ENCODE data around the gene RAD51B. TPM values are rescaled to one million over a fixed set of nuclear protein-coding genes. Genes with fewer than 3 reads are reported as not detected.

The RAD51B gene
- total and polyA plus RNA-seq, 2 donors (not counting 1 experiment from before 2014, with no cell fraction given) = 4.6 to 16.3 TPM

DNA sequence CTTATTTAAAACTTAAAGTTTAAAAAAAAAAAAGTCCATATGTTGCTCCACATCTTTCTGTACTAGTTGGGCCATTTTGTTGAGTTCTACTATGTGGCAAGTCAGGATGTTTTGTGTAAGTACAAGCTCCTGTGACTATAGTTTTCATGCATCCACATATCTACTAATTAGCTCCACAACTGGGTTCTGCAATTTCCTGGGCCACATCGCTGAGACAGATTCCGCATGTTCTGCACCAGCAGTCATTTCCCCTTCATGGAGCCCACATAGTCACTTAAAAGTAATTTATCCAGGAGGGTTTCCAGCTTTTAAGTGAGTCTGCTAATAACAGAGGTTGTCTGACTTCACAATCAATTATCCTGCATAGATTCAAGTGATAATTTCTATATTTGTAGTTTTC is 511.8 kb downstream of the RAD51B start:
- Histone ChIP-seq H3K4me2 (ENCODE audit: extremely low read depth, insufficient read depth, low read length) (no peak overlapping the region), H3K79me2 (ENCODE audit: control insufficient read depth, insufficient read depth, low read length) (no peaks in the 10 kb centered on the region), H3K4me3 (replicated peaks in 1 of 4; ENCODE audit: control extremely low read depth in 1 of 4, insufficient read depth in 1 of 4, low read depth in 3 of 4, low read length in 4 of 4) (no peak overlapping the region), H4K20me1 (ENCODE audit: control insufficient read depth, extremely low read depth, insufficient read depth, low read length) (no peaks in the 10 kb centered on the region), H3K4me1 (ENCODE audit: control insufficient read depth, extremely low read depth, insufficient read depth, low read length) (no peaks in the 10 kb centered on the region), H3K27ac (ENCODE audit: insufficient read depth, low read length) (no peak overlapping the region), H2AFZ (ENCODE audit: low read length) (no peak overlapping the region), H3K27me3 (ENCODE audit: control insufficient read depth, insufficient read depth, low read length) (no peaks in the 10 kb centered on the region), H3K9me3 (ENCODE audit: control insufficient read depth, insufficient read depth, low read depth, low read length) (no peaks in the 10 kb centered on the region), H3K9ac (ENCODE audit: insufficient read depth, low read length) (no peak overlapping the region), H3K36me3 (ENCODE audit: control insufficient read depth, insufficient read depth, low read length) (no peaks in the 10 kb centered on the region)
- no peak for TF ChIP-seq EZH2 (IDR thresholded peaks at IDR 0.05; ENCODE audit: low read length, missing control alignments)
- TF ChIP-seq, protein P1, sequence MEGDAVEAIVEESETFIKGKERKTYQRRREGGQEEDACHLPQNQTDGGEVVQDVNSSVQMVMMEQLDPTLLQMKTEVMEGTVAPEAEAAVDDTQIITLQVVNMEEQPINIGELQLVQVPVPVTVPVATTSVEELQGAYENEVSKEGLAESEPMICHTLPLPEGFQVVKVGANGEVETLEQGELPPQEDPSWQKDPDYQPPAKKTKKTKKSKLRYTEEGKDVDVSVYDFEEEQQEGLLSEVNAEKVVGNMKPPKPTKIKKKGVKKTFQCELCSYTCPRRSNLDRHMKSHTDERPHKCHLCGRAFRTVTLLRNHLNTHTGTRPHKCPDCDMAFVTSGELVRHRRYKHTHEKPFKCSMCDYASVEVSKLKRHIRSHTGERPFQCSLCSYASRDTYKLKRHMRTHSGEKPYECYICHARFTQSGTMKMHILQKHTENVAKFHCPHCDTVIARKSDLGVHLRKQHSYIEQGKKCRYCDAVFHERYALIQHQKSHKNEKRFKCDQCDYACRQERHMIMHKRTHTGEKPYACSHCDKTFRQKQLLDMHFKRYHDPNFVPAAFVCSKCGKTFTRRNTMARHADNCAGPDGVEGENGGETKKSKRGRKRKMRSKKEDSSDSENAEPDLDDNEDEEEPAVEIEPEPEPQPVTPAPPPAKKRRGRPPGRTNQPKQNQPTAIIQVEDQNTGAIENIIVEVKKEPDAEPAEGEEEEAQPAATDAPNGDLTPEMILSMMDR (conservative IDR thresholded peaks at IDR 0.05 in 1 of 2, IDR thresholded peaks at IDR 0.05 in 1 of 2; ENCODE audit: low read depth in 1 of 2, low read length in 2 of 2) = no peak
- DNase-seq (ENCODE audit: low read depth in 2 of 2) = no peak

DNA sequence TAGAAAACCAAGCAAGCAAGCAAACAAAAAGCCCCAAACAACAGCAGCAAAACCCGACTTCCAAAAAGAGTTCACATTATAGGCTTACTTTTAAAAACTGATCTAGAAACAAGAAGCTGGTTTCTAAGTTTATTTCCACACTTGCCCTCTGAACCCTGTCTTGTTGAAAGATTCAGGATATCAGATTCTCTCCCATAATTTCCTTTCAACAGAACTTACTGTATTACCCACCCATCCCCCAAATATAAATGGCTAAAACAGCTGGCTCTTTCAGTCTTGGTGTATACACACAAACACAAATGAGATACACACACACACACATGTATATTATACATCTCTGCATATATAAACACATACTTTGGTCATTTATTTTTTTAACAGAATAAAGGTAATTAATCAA is 512.4 kb downstream of the RAD51B start:
- Histone ChIP-seq H3K9me3 (ENCODE audit: control insufficient read depth, insufficient read depth, low read depth, low read length) (no peaks in the 10 kb centered on the region), H3K4me2 (ENCODE audit: extremely low read depth, insufficient read depth, low read length) (no peak overlapping the region), H3K36me3 (ENCODE audit: control insufficient read depth, insufficient read depth, low read length) (no peaks in the 10 kb centered on the region), H3K27me3 (ENCODE audit: control insufficient read depth, insufficient read depth, low read length) (no peaks in the 10 kb centered on the region), H4K20me1 (ENCODE audit: control insufficient read depth, extremely low read depth, insufficient read depth, low read length) (no peaks in the 10 kb centered on the region), H3K4me1 (ENCODE audit: control insufficient read depth, extremely low read depth, insufficient read depth, low read length) (no peaks in the 10 kb centered on the region), H3K79me2 (ENCODE audit: control insufficient read depth, insufficient read depth, low read length) (no peaks in the 10 kb centered on the region), H2AFZ (ENCODE audit: low read length) (no peak overlapping the region), H3K4me3 (replicated peaks in 1 of 4; ENCODE audit: control extremely low read depth in 1 of 4, insufficient read depth in 1 of 4, low read depth in 3 of 4, low read length in 4 of 4) (no peak overlapping the region), H3K27ac (ENCODE audit: insufficient read depth, low read length) (no peak overlapping the region), H3K9ac (ENCODE audit: insufficient read depth, low read length) (no peak overlapping the region)
- TF ChIP-seq EZH2 (IDR thresholded peaks at IDR 0.05; ENCODE audit: low read length, missing control alignments) = no peak
- TF ChIP-seq, protein P1 (conservative IDR thresholded peaks at IDR 0.05 in 1 of 2, IDR thresholded peaks at IDR 0.05 in 1 of 2; ENCODE audit: low read depth in 1 of 2, low read length in 2 of 2) = no peak
- peak in 1 of 2 donors; percentile 79 for DNase-seq (ENCODE audit: low read depth in 2 of 2)

DNA sequence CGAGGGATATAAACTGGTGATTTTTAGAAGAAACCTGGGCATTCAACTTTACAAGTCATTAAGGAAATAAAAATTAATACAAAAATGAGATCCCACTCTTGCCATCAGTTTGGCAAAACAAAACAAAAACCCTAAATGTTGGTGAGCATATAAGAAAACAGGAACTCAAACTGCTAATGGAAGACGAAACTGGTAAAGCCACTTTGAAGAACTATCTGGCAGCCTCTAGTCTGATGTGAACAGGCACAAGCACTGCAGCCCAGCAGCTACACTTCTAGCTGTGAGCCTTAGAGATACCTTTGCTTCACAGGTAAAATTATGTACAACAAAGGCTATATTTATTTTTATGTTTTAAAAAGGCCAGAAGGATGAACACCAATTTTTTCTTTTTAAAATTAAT is 513.7 kb downstream of the RAD51B start:
- Histone ChIP-seq H4K20me1 (ENCODE audit: control insufficient read depth, extremely low read depth, insufficient read depth, low read length) (no peaks in the 10 kb centered on the region), H3K79me2 (ENCODE audit: control insufficient read depth, insufficient read depth, low read length) (no peaks in the 10 kb centered on the region), H3K4me2 (ENCODE audit: extremely low read depth, insufficient read depth, low read length) (no peak overlapping the region), H3K4me1 (ENCODE audit: control insufficient read depth, extremely low read depth, insufficient read depth, low read length) (no peaks in the 10 kb centered on the region), H3K9me3 (ENCODE audit: control insufficient read depth, insufficient read depth, low read depth, low read length) (no peaks in the 10 kb centered on the region), H2AFZ (ENCODE audit: low read length) (no peak overlapping the region), H3K4me3 (replicated peaks in 1 of 4; ENCODE audit: control extremely low read depth in 1 of 4, insufficient read depth in 1 of 4, low read depth in 3 of 4, low read length in 4 of 4) (no peak overlapping the region), H3K9ac (ENCODE audit: insufficient read depth, low read length) (no peak overlapping the region), H3K27me3 (ENCODE audit: control insufficient read depth, insufficient read depth, low read length) (no peaks in the 10 kb centered on the region), H3K36me3 (ENCODE audit: control insufficient read depth, insufficient read depth, low read length) (no peaks in the 10 kb centered on the region), H3K27ac (ENCODE audit: insufficient read depth, low read length) (no peak overlapping the region)
- no peak for DNase-seq (ENCODE audit: low read depth in 2 of 2)
- TF ChIP-seq, protein P1 (conservative IDR thresholded peaks at IDR 0.05 in 1 of 2, IDR thresholded peaks at IDR 0.05 in 1 of 2; ENCODE audit: low read depth in 1 of 2, low read length in 2 of 2) = no peak
- no peak for TF ChIP-seq EZH2 (IDR thresholded peaks at IDR 0.05; ENCODE audit: low read length, missing control alignments)
